Measurements from ENCODE around the gene VPS45. TPM values are rescaled to one million over a fixed set of nuclear protein-coding genes. Genes with fewer than 3 reads are reported as not detected.
"Not testable (repeated sequence)": the region's sequence is repeated elsewhere in the genome, so short reads cannot be mapped to it uniquely, and the experiment has no call there.

VPS45 gene
- total and polyA plus RNA-seq, 2 of the 13 experiments (the other 11 are each of a cell fraction or from before 2014, with no cell fraction given), result 15.2 to 25.2 TPM

DNA sequence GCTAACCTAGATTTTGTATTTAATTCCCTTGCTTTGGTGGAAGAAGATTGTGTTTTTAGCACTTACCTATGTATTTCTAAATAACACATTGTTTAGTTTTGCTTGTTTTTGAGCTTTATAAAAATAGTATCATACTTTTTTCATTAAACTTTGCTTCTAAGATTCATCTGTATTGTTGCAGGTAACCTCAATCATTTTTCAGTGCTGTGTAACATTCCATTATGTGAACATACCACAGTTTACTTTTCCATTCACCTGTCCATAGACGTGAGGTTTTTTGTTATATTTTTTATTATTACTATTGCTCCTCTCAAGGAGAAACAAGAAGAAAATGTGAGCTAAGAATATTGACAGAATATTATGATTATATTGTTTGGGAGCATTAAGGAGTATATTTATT lies 67.0 kb downstream of the VPS45 start:
- Histone ChIP-seq H4K20me1 (ENCODE audit: insufficient read depth, low read length) (no peaks in the 10 kb centered on the region), H3K9me3 (ENCODE audit: low read length) (no peaks in the 10 kb centered on the region), H3K79me2 (ENCODE audit: insufficient read depth, low read length) (no peaks in the 10 kb centered on the region), H3K4me1 (ENCODE audit: insufficient read depth, low read length) (no peaks in the 10 kb centered on the region), H3K9ac (ENCODE audit: insufficient read depth, low read depth, low read length) (no peak overlapping the region), H3K4me3 (replicated peaks in 1 of 3; ENCODE audit: insufficient read depth in 1 of 3, low read depth in 2 of 3, low read length in 3 of 3) (no peak overlapping the region), H3K36me3 (replicated peaks in 1 of 2; ENCODE audit: control insufficient read depth in 1 of 2, insufficient read depth in 2 of 2, low read length in 2 of 2) (no peaks in the 10 kb centered on the region), H2AFZ (ENCODE audit: low read length) (no peak overlapping the region), H3K27me3 (ENCODE audit: control insufficient read depth in 1 of 2, insufficient read depth in 2 of 2, low read length in 2 of 2) (no peaks in the 10 kb centered on the region), H3K27ac (ENCODE audit: extremely low read length, insufficient read depth, low read length) (no peak overlapping the region), H3K4me2 (ENCODE audit: low read depth, low read length) (no peak overlapping the region)
- CTCF ChIA-PET (ENCODE audit: low intra/inter-chr PET ratio, low total read pairs), result no interaction called here
- no TSS peak for BruUV-seq (replicated peaks)
- in situ Hi-C loops (cut with HindIII; ENCODE audit: extremely low pct_ligation_motif_present, low pct_unique_long_range_greater_than_20kb) (no loop called here), intact Hi-C loops (cut with micrococcal nuclease; ENCODE audit: unreplicated experiment) (no loop called here)
- POLR2A ChIA-PET, result no interaction called here
- TF ChIP-seq RELA (CRISPR knock-in tag; IDR thresholded peaks at IDR 0.05) (no peak), STAG1 (CRISPR knock-in tag; IDR thresholded peaks at IDR 0.05) (no peak), ARID2 (CRISPR knock-in tag; IDR thresholded peaks at IDR 0.05; ENCODE audit: borderline replicate concordance) (no peak), TBX3 (IDR thresholded peaks at IDR 0.05; ENCODE audit: borderline replicate concordance) (no peak), ZNF839 (CRISPR knock-in tag; IDR thresholded peaks at IDR 0.05; ENCODE audit: borderline replicate concordance) (no peak), NBN (conservative IDR thresholded peaks at IDR 0.05) (no peak), HNRNPL (IDR thresholded peaks at IDR 0.05; ENCODE audit: low read depth, low read length) (no peak)
- TF ChIP-seq, protein P1, sequence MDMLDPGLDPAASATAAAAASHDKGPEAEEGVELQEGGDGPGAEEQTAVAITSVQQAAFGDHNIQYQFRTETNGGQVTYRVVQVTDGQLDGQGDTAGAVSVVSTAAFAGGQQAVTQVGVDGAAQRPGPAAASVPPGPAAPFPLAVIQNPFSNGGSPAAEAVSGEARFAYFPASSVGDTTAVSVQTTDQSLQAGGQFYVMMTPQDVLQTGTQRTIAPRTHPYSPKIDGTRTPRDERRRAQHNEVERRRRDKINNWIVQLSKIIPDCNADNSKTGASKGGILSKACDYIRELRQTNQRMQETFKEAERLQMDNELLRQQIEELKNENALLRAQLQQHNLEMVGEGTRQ (IDR thresholded peaks at IDR 0.05; ENCODE audit: low read depth, low read length), result no peak
- TF ChIP-seq, protein P1 (CRISPR knock-in tag; IDR thresholded peaks at IDR 0.05; ENCODE audit: borderline replicate concordance), result no peak
- DNase-seq (ENCODE audit: low spot score) (no peak), FAIRE-seq (no peak), ATAC-seq (no peak)
- 89% methylated on average over 1 of the region's 1 CpG for WGBS (ENCODE audit: low lambda C conversion rate)

DNA sequence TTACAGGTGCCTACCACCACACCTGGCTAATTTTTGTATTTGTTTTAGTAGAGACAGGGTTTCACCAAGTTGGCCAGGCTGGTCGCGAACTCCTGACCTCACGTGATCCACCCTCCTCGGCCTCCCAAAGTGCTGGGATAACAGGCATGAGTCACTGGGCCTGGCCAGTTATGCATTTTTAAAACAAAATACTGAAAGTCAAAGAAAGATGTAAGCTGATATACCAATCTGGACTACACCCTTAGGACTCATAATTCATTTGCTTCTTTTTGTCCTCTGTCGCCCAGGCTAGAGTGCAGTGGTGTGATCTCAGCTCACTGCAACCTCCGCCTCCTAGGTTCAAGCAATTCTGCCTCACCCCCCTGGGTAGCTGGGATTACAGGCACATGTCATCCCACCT lies 67.8 kb downstream of the VPS45 start:
- H3K4me1 ChIP-seq (ENCODE audit: insufficient read depth, low read length); H3K27ac ChIP-seq (ENCODE audit: extremely low read length, insufficient read depth, low read length); ATAC-seq; POLR2A ChIA-PET; H3K4me2 ChIP-seq (ENCODE audit: low read depth, low read length); BruUV-seq (replicated peaks); H4K20me1 ChIP-seq (ENCODE audit: insufficient read depth, low read length); FAIRE-seq; H3K36me3 ChIP-seq (replicated peaks in 1 of 2; ENCODE audit: control insufficient read depth in 1 of 2, insufficient read depth in 2 of 2, low read length in 2 of 2); CTCF ChIA-PET (ENCODE audit: low intra/inter-chr PET ratio, low total read pairs); H3K9ac ChIP-seq (ENCODE audit: insufficient read depth, low read depth, low read length); H3K27me3 ChIP-seq (ENCODE audit: control insufficient read depth in 1 of 2, insufficient read depth in 2 of 2, low read length in 2 of 2); H3K4me3 ChIP-seq (replicated peaks in 1 of 3; ENCODE audit: insufficient read depth in 1 of 3, low read depth in 2 of 3, low read length in 3 of 3); intact Hi-C loops (cut with micrococcal nuclease; ENCODE audit: unreplicated experiment); DNase-seq (ENCODE audit: low spot score); H3K9me3 ChIP-seq (ENCODE audit: low read length); H2AFZ ChIP-seq (ENCODE audit: low read length); H3K79me2 ChIP-seq (ENCODE audit: insufficient read depth, low read length); in situ Hi-C loops (cut with HindIII; ENCODE audit: extremely low pct_ligation_motif_present, low pct_unique_long_range_greater_than_20kb): not testable (repeated sequence)
- WGBS (ENCODE audit: low lambda C conversion rate), result 92% methylated on average over 6 of the region's 6 CpGs

Data from HepG2 (cell line).